Measurements from ENCODE around the gene DCAF12L2.
A peak's percentile ranks its signal among the peaks of the same experiment; 100 is the strongest.
"Not testable (repeated sequence)": the region's sequence is repeated elsewhere in the genome, so short reads cannot be mapped to it uniquely, and the experiment has no call there.

DCAF12L2 gene

DNA sequence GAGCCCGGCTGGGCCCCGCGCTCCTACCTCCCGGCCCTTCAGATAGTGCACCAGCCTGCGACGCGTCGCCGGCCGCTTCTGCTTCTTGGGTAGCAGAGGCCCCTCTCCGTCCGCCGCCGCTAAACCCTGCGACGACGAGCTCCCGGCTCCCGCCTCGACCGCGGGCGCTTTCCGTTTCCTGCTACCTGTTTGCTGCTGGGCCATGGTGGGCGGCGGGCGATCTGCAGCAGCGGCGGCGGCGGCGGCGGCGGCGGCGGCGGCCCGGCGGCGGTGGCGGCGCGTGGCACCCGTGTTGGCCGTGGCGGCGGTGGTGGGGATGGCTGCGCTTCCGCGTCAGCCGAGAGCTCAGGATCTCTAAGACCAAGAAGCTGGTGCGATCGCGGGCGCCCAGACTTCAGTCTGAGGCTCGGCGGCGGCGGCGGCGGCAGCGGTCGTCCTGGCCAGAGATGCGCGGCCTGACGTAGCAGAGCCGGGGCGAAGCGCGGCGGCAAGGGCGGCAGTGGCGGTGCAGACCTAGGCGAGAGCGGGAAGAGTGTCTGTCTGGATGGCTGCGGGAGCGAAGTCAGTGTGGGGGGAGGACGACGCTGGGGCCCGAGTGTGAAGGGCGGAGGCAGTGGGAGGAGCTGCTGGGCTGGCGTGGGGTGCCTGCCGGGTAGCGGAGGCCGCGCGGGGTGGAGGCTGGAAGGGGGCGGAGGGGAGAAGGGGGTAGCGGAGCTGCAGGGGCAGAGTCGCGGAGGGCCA lies at the start of gene DCAF12L2:
Gene DCAF12L2, minus strand, starts transcription at position 569 of the 741 bp plus-strand sequence. Its CDS starts 365 bp downstream, at position 204.
- DNase-seq (ENCODE audit: low spot score): no peak
- no peak for FAIRE-seq

DNA sequence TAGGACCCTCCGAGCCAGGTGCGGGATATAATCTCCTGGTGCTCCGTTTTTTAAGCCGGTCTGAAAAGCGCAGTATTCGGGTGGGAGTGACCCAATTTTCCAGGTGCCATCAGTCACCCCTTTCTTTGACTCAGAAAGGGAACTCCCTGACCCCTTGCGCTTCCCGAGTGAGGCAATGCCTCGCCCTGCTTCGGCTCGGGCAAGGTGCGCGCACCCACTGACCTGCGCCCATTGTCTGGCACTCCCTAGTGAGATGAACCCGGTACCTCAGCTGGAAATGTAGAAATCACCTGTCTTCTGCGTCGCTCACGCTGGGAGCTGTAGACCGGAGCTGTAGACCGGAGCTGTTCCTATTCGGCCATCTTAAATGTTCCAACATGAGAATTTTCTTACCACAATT lies 24.8 kb upstream of the DCAF12L2 start:
- DNase-seq (ENCODE audit: low spot score); FAIRE-seq: not testable (repeated sequence)

DNA sequence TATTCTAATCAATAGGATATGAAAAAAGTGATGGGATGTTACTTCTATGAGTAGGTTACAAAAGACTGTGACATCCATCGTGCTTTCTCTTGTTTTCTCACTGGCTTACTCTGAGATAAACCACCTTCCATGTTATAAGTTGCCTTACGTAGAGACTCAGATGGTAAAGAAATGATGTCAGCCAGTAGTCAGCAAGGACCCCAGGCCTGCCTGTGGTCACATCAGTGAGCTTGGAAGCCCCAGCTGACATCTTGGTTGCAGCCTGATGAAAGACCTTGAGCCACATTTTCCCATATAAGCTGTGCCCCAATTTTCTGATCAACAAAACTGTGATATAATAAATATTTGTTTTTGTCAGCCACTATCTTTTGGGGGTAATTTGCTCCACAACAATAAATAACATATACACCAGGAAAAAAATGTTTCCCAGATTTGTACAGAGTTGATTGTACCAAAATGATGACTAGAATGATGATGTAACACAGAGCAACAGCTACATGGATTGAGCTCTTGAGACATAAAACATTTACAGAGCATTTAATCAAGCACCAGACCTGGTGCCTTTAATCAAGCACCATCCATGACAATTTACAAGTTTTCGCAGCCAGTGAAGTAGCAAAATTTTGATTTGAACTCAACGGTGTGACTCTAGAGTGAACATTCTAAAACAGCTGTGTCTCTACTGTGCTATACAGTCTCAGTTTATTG lies 11.2 kb upstream of the DCAF12L2 start:
- DNase-seq (ENCODE audit: low spot score) (no peak), FAIRE-seq (no peak)

DNA sequence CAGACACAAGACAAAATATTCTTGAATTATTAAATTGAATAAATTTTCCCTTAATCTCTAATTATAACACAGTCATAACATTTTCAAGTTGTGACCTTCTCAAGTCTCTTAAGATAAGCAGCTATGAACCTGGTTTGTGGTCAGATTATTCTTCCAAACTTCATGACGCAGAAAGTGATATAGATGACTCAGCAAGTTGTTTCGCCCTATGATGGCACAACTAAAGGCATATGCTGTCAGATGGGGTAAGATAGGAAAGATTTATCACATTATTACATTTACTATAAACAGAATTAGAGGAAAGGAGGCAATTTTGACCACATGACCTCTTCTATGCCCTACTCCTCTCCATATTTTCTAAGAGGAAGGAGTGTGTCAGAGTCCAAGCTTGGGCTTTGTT lies 4.6 kb upstream of the DCAF12L2 start:
- DNase-seq (ENCODE audit: low spot score) (no peak), FAIRE-seq (peak; percentile 30)

DNA sequence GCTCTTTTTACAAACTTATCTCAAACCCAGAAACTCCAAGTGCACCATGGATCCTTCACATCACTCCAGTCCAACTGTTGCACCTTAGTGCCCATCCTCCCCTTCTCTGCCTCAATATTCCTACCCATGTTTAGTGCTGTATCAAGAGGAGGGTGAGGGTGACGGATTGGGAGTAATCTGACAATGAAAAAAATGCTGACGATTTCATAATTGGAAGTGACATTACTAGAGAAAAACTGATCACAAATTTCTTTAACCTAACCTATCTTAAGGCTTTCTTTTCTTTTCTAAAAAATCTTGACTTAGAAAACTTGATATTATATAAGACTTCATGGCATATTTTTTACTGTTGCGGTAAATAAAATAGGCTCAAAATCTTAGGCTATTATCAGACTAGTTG lies 1.5 kb upstream of the DCAF12L2 start:
- DNase-seq (ENCODE audit: low spot score) (no peak), FAIRE-seq (no peak)

DNA sequence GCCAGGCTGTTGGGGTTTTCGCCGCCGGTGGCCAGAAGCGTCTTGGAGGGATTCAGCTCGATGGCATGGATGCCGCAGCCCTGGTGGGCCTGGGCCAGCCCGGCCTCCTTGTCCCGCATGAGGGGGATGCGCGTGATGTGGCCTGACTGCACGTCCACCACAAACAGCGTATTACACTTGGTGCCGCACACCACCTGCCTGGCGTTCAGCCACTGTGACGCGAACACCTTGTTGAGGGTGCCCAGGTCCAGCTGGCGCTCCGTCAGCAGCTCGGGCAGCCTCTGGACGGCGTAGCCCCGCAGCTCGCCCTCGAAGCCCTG lies 728 bp downstream of the DCAF12L2 start:
- no peak for FAIRE-seq

DNA sequence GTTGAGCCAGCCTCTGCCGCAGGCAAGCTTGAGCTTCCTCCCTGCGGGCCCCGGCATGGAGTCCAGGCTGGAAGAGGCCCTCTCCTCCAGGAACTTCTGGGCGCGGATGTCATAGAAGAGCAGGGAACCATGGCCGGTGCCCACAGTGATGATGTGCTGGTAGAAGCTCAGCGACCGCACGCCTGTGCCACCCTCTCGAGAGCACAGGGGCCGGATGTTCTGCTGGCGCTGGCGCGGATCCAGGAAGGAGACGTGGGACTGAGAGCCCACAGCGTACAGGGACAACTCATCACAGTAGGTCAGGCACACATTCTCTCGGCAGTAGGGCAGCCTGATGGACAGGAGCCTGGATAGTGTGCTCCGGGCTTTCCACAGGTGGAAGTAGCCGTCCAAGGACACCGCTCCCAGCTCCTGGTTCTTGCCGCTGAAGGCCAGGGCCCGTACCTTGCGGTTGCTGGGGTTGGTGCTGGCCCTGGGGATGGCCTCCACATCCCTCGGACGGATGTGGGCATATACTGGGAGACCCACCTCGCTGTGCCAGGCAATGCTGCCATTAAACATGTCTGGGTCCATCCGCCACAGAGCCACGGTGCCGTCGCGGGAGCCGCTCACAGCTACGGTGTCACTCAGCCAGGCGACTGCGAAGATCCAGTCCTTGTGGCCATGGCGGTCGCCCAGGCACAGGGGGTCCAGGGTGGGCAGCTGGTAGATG lies 1.2 kb downstream of the DCAF12L2 start:
- FAIRE-seq (no peak), DNase-seq (ENCODE audit: low spot score) (no peak)

More for the DNA sequence above, 728 bp downstream of the DCAF12L2 start:
- DNase-seq (ENCODE audit: low spot score): no peak

DNA sequence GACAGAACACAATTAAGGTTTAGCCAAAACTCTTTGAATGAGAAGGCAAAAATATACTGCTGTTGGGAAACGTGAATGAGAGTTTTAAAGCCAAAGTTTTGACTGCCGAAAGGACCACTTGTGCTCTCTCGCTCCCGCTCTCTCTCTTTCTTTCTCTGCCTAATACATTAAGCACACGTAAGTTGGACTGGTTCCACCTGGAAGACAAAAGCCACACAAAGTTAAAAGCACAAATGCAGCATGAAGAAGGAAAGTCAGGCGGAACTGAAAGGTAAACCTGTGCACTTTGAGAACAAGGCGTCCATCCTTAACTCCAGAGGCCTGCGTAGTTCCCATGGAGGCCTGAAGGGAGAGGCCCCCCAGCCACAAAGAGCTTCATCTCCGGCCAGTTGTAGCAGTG lies 1.9 kb downstream of the DCAF12L2 start:
- no peak for FAIRE-seq

DNA sequence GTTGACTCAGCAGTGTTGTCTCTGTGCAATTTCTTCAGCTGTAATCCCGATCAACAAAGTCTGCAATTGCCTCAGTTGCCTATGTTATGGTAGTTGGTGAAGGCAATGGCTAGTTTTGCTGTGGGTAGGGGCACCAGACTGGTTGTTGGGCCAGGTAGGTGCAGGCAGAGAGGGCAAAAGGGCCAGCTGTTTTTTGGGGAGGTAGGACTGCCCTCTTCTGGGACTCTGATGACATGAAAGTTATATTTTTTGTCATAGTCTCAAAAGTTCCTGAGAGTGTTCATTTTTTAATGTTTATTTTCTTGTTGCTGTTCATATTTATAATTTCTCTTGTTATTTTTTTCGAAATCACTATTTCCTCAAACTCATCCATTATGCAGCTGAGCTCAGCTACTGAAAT lies 25.1 kb downstream of the DCAF12L2 start:
- DNase-seq (ENCODE audit: low spot score) (no peak), FAIRE-seq (no peak)

More for the DNA sequence above, 1.9 kb downstream of the DCAF12L2 start:
- no peak for DNase-seq (ENCODE audit: low spot score)

DNA sequence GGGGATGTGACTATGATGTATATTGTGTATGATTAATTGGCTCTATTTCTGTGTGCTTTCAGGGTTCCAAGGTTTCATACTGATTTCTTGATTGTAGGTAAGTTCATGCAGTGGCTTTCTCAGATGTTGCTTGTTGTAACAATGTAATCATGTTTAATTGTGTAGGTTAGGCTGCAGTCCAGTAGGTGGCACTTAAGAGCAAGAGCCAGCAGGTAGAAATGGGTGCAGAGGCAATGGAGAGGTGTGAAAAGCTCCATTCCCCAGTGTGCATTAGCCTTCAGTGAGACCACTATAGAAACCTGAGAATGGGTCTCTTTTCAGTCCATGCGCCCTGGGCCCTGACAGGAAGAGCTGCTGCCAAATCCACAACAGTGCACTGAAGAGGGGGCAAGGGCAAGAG lies 28.2 kb downstream of the DCAF12L2 start:
- DNase-seq (ENCODE audit: low spot score) (peak; percentile 5), FAIRE-seq (no peak)

DNA sequence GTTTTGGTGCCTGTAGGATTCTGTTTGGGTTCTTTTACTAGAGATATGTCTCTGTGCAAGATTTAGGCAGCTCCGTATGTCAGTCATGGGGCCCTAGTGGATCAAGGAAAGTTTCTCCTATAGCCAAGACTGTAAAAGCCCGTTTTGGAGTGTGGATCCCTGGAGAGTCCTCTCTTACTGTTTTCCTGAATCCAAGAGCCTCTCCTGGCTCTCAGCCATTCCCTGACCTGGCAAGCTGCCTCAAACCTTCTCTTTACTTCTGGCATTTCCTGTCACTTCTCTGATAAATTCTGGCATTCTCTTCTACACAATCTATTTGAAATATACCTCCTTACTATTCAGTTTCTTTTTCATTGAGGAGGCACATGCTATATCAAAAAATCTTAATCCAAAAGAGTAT lies 41.4 kb downstream of the DCAF12L2 start:
- no peak for FAIRE-seq
- no peak for DNase-seq (ENCODE audit: low spot score)
